Measurements from ENCODE around the gene AK1.

GRCh38 chr9:127913682-127914081 is 36.2 kb upstream of the AK1 start:
- TF ChIP-seq CTCF (IDR thresholded peaks at IDR 0.05) = no peak
- TF ChIP-seq POLR2A (IDR thresholded peaks at IDR 0.05) = no peak

Measured in tibial nerve (tissue), 3 donors.